GM13976 (cell line): ENCODE data around the gene SLFN12L.
"Not testable (repeated sequence)": the region's sequence is repeated elsewhere in the genome, so short reads cannot be mapped to it uniquely, and the experiment has no call there.

Source experiments
- DNase-seq: peaks from one replicate; pipeline ENCODE4 v3.0.0; 2012; ENCODE audit warnings: low spot score
- in situ Hi-C: fragments of 300-500 bp; cut with MboI; formaldehyde crosslinking; loops from one replicate; pipeline ENCODE4 v1.12.0; 2022; ENCODE audit warnings: low sequenced_read_pairs, mixed read lengths, inconsistent platforms; ENCODE audit not compliant: unreplicated experiment
- TF ChIP-seq, protein P1 (sequence below): IDR thresholded peaks from 2 replicates; pipeline ENCODE4 v1.5.1; 2012; ENCODE audit warnings: borderline replicate concordance, mild to moderate bottlenecking; ENCODE audit not compliant: insufficient read depth; ENCODE audit errors: extremely low read depth, missing control alignments, control extremely low read depth

The SLFN12L gene

DNA sequence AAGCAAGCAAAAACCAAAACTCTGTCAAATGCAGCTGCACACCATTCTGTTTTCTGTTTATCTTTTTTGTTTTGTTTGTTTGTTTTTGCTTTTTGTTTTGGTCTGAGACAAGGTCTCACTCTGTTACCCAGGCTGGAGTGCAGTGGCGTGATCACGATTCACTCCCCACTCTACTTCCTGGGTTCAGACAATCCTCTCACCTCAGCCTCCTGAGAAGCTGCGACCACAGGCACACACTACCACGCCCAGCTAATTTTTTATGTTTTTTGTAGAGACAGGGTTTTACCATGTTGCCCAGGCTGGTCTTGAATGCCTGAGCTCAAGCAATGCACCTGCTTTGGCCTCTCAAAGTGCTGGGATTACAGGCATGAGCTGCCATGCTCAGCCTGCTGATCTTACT is 69.7 kb downstream of the SLFN12L start:
- DNase-seq, result no peak
- in situ Hi-C loops, result no loop called here
- TF ChIP-seq, protein P1, sequence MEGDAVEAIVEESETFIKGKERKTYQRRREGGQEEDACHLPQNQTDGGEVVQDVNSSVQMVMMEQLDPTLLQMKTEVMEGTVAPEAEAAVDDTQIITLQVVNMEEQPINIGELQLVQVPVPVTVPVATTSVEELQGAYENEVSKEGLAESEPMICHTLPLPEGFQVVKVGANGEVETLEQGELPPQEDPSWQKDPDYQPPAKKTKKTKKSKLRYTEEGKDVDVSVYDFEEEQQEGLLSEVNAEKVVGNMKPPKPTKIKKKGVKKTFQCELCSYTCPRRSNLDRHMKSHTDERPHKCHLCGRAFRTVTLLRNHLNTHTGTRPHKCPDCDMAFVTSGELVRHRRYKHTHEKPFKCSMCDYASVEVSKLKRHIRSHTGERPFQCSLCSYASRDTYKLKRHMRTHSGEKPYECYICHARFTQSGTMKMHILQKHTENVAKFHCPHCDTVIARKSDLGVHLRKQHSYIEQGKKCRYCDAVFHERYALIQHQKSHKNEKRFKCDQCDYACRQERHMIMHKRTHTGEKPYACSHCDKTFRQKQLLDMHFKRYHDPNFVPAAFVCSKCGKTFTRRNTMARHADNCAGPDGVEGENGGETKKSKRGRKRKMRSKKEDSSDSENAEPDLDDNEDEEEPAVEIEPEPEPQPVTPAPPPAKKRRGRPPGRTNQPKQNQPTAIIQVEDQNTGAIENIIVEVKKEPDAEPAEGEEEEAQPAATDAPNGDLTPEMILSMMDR, result no peak

DNA sequence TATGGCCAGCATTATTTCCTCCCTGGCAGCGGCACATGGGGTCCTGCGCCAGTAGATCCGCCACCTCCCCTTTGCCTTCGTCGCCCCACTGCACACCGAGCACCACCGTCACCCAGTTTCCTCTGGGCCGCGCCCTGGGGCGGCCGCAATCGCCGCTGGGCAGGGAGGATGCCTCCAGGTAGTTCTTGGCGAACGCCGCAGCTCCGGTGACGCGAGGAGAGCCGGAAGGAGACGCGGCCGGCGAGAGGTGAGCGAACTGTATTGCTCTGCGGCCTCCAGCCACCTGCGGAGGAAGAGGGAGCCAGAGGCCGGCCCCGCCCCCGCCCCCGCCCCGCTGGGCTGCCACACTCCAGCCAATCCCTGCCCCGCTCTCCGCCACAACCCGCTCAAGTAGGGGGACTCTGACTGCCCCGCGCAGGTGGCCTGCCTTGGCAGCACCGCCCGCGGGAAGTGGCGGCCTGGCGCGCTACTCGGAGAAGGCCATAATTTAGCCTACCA is 77.1 kb downstream of the SLFN12L start:
- TF ChIP-seq, protein P1, result no peak

DNA sequence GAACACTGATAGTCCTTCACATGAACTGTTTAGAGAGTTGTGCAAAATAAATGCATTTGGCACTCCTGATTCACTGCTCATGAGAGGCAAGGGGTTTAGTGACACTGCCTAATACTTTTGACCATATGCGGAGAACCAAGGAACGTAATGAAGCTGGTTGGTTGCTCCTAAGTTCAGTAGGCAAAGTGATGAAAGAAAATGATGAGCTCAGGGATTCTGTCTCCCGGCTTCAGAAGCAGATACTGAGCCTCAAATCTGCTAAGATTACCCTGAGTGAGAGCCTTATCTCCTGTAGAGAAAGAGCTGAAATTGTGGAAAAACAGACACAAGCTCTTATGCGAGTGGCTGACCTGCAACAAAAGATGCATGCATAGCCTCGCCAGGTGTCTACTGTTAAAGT is 83.4 kb downstream of the SLFN12L start:
- in situ Hi-C loops, DNase-seq: not testable (repeated sequence)

More for the DNA sequence above, 77.1 kb downstream of the SLFN12L start:
- peak; percentile 88 for DNase-seq
- in situ Hi-C loops, result no loop called here

DNA sequence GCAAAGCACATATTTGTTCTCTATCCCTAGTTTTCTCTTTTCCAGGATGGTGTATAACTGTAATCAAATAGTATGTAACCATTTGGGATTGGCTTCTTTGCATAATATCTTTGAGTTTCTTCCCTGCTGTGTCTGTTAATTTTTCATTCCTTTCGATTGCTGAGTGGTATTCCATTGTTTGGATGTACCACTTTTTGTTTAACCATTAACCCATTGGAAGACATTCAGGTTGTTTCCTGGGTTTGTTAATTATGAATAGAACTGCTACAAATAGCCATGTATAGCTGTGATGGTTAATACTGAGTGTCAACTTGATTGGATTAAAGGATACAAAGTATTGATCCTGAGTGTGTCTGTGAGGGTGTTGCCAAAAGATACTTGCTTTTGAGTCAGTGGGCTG is 84.3 kb downstream of the SLFN12L start:
- DNase-seq, result no peak

DNA sequence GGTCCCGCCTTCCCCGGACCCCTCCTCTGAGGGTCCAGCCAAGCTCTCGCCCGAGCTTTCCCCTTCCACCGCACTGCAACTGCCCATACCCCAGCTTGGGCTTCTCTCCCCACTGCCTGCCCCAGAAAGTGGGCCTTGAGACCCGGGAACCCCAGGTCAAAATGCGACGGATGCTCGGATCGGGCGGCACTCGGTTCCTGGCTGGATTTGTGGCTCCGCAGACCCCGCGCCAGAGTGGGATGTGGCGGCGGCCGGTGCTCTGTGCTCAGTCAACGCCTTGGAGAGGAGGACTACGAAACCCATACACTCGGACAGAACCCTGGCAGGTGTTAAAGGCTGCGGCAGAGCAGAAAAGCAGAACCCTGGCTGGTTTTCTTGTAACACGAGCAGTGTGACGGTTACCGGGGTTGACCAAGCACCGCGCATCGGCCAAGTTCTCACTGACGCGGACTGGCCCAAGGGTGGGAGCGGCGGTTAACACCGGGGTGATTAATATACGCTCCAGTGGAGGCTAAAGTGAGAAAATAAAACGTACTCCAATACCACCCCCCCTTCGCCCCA is 88.0 kb downstream of the SLFN12L start:
- in situ Hi-C loops, result no loop called here
- TF ChIP-seq, protein P1, result no peak
- peak; percentile 57 for DNase-seq

More for the DNA sequence above, 84.3 kb downstream of the SLFN12L start:
- in situ Hi-C loops, result no loop called here
- TF ChIP-seq, protein P1, result no peak

DNA sequence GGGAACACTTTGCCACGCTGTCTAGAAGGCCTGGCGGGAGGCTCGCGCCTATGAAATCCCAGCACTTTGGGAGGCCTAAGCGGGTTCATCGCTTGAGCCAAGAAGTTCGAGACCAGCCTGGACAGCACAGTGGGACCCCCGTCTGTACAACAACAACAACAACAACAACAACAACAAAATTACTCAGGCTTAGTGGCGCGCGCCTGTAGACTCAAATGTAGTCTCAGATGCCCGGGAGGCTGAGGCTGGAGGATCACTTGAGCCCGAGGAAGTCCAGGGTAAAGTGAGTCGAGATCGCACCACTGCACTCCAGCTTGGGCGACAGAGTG is 88.6 kb downstream of the SLFN12L start:
- in situ Hi-C loops, result no loop called here
- TF ChIP-seq, protein P1, result no peak
- DNase-seq, result no peak

DNA sequence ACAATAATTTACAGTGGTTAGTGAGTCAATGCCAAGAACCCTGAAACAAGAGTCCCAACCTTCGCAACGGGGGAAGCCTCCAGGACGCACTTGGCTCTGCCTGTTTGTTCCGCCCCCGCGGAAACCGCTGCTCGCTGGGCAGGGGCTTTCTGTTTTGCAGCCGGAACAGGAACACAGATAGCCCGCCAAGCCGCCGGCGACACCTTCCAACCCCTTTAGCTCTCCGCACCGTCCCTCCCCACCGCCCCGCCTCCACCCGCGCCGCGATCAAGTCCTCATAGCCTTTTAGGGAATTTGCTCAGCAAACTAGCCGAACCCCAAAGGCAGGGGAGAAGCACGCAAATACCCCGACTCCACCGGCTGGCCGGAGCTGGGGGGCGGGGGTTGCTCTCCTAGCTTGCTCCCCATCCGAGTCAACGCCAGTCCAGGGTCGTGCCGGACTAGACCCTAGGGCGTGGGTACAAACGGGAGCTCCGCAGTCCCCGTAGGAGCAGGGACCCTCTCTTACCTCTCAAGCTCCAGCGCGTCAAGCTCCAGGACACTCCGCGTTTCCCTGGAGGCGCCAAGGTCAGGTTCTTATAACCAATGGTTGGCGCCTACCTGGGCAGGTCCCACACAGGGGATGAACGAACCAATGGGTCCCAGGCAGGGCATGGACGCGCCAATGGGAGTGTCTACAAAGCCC is 89.1 kb downstream of the SLFN12L start, which contains the start of gene SLFN13:
Gene SLFN13 (minus strand): TSS at position 553 of the 685 bp plus-strand sequence. CDS start 3,086 bp downstream, outside the sequence.
- in situ Hi-C loops, result no loop called here
- DNase-seq, result peak; percentile 87
- TF ChIP-seq, protein P1, result no peak
